ENCODE results near the gene DPEP2. TPM values are rescaled to one million over a fixed set of nuclear protein-coding genes. Genes with fewer than 3 reads are reported as not detected.
"Not testable (repeated sequence)": the region's sequence is repeated elsewhere in the genome, so short reads cannot be mapped to it uniquely, and the experiment has no call there.

DPEP2 gene
- total RNA-seq (2014; rRNA removed; shearing (Covaris generic); ENCODE audit: low replicate concordance) = not detected in 2 replicates

GRCh38 chr16:67998779-67999688, at the start of gene DPEP2:
Gene DPEP2, minus strand, starts transcription at chr16:67999484. Its CDS starts 6,272 bp downstream, at chr16:67993212.
- not testable (repeated sequence) for DNase-seq, H3K36me3 ChIP-seq, H3K27me3 ChIP-seq, H3K9me3 ChIP-seq, H3K4me3 ChIP-seq

GRCh38 chr16:68047987-68048386, 48.7 kb upstream of the DPEP2 start:
- no peaks in the 10 kb centered on the region; the same call in 1 of the 2 replicates for H3K36me3 ChIP-seq
- DNase-seq = no peak
- H3K9me3 ChIP-seq = no peaks in the 10 kb centered on the region
- no peaks in the 10 kb centered on the region for H3K27me3 ChIP-seq
- H3K4me3 ChIP-seq = no peak overlapping the region

GRCh38 chr16:68046106-68046505, 46.8 kb upstream of the DPEP2 start:
- H3K36me3 ChIP-seq = peaks cover under 1% of the 10 kb centered on the region
- H3K4me3 ChIP-seq = no peak overlapping the region
- H3K27me3 ChIP-seq = no peaks in the 10 kb centered on the region
- DNase-seq = no peak
- no peaks in the 10 kb centered on the region for H3K9me3 ChIP-seq

GRCh38 chr16:68041783-68042182, 42.5 kb upstream of the DPEP2 start:
- Histone ChIP-seq H3K4me3 (no peak overlapping the region), H3K36me3 (peaks cover 7% of the 10 kb centered on the region), H3K27me3 (no peaks in the 10 kb centered on the region), H3K9me3 (no peaks in the 10 kb centered on the region)
- no peak for DNase-seq

GRCh38 chr16:68040506-68041288, 41.4 kb upstream of the DPEP2 start:
- no peaks in the 10 kb centered on the region for H3K27me3 ChIP-seq
- DNase-seq = peak; percentile 41
- no peak overlapping the region for H3K4me3 ChIP-seq
- no peaks in the 10 kb centered on the region for H3K9me3 ChIP-seq
- H3K36me3 ChIP-seq = peaks cover 7% of the 10 kb centered on the region

- H3K27me3 ChIP-seq = no peaks in the 10 kb centered on the region
- H3K4me3 ChIP-seq = no peak overlapping the region
- H3K9me3 ChIP-seq = no peaks in the 10 kb centered on the region
- DNase-seq = no peak
- H3K36me3 ChIP-seq = peaks cover 7% of the 10 kb centered on the region
Observed at GRCh38 chr16:68037841-68038597, 38.7 kb upstream of the DPEP2 start.

- peaks cover 1% of the 10 kb centered on the region; the same call in 1 of the 2 replicates for H3K36me3 ChIP-seq
- H3K4me3 ChIP-seq = no peak overlapping the region
- no peak for DNase-seq
- no peaks in the 10 kb centered on the region for H3K9me3 ChIP-seq
- no peaks in the 10 kb centered on the region for H3K27me3 ChIP-seq
Observed at GRCh38 chr16:68035227-68035626, 35.9 kb upstream of the DPEP2 start.

- DNase-seq = no peak
- Histone ChIP-seq H3K4me3 (no peak overlapping the region), H3K27me3 (no peaks in the 10 kb centered on the region), H3K9me3 (no peaks in the 10 kb centered on the region), H3K36me3 (no peaks in the 10 kb centered on the region)
Observed at GRCh38 chr16:68033101-68033500, 33.8 kb upstream of the DPEP2 start.

GRCh38 chr16:68031951-68032350, 32.7 kb upstream of the DPEP2 start:
- no peaks in the 10 kb centered on the region for H3K9me3 ChIP-seq
- DNase-seq = peak; percentile 31

GRCh38 chr16:68030108-68030507, 30.8 kb upstream of the DPEP2 start:
- H3K27me3 ChIP-seq, H3K9me3 ChIP-seq, H3K36me3 ChIP-seq, H3K4me3 ChIP-seq: not testable (repeated sequence)
- peak; percentile 37 for DNase-seq

More at GRCh38 chr16:68031951-68032350, 32.7 kb upstream of the DPEP2 start:
- Histone ChIP-seq H3K4me3 (no peak overlapping the region), H3K36me3 (no peaks in the 10 kb centered on the region), H3K27me3 (no peaks in the 10 kb centered on the region)

- Histone ChIP-seq H3K27me3 (no peaks in the 10 kb centered on the region), H3K9me3 (no peaks in the 10 kb centered on the region), H3K4me3 (no peak overlapping the region), H3K36me3 (no peaks in the 10 kb centered on the region)
- no peak for DNase-seq
Observed at GRCh38 chr16:68028996-68029395, 29.7 kb upstream of the DPEP2 start.

GRCh38 chr16:68022728-68023537, 23.6 kb upstream of the DPEP2 start, which contains the start of the genes DDX28 and DUS2:
Gene DDX28, minus strand, starts transcription at chr16:68023232. Its CDS starts 30 bp downstream, at chr16:68023202.
Gene DUS2, plus strand, starts transcription at chr16:68023284. Its CDS starts 14,740 bp downstream, at chr16:68038024.
- Histone ChIP-seq H3K4me3 (peak within 1 kb of the TSS; percentile 91), H3K36me3 (peaks cover 3% of the 10 kb centered on the region; the same call in 1 of the 2 replicates), H3K27me3 (no peaks in the 10 kb centered on the region), H3K9me3 (no peaks in the 10 kb centered on the region)
- DNase-seq = peak; percentile 82

GRCh38 chr16:68022278-68022727, 23.0 kb upstream of the DPEP2 start:
- no peaks in the 10 kb centered on the region for H3K9me3 ChIP-seq
- H3K27me3 ChIP-seq = no peaks in the 10 kb centered on the region
- DNase-seq = no peak
- peaks cover 3% of the 10 kb centered on the region; the same call in 1 of the 2 replicates for H3K36me3 ChIP-seq
- peak overlapping the region; percentile 91 for H3K4me3 ChIP-seq

- H3K27me3 ChIP-seq = no peaks in the 10 kb centered on the region
- H3K4me3 ChIP-seq = no peak overlapping the region; the same call in 1 of the 2 replicates
- peaks cover 3% of the 10 kb centered on the region; the same call in 1 of the 2 replicates for H3K36me3 ChIP-seq
- DNase-seq = no peak
- no peaks in the 10 kb centered on the region for H3K9me3 ChIP-seq
Observed at GRCh38 chr16:68021490-68021889, 22.2 kb upstream of the DPEP2 start.

GRCh38 chr16:68019167-68019680, 19.9 kb upstream of the DPEP2 start:
- Histone ChIP-seq H3K36me3 (peaks cover 3% of the 10 kb centered on the region; the same call in 1 of the 2 replicates), H3K4me3 (no peak overlapping the region), H3K9me3 (no peaks in the 10 kb centered on the region), H3K27me3 (no peaks in the 10 kb centered on the region)
- no peak for DNase-seq

Data from MG63 (cell line).